NCI-H1694 (cell line): ENCODE data around the gene ZCRB1.

ENCODE experiments used
- DNase-seq: peaks from one replicate; lab custom pipeline; 2025; lab: John Stamatoyannopoulos, UW

The ZCRB1 gene

DNA sequence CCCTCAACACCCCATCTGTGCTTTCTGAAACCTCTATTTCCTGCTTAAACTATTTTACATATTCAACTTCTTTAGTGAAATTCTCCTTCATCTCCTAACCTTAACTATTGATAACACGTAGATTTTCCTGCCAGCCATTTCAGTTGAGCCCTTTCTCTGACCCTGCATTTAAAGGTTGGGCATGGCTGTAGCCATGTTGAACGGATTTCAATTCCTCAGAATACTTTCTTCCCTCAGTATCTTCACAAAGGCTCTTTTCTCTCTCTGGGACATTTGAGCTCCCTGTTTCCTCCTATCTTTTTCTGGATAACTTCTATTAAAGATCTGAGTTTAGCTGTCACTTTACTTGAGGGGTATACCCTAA lies 1.3 kb upstream of the ZCRB1 start:
- DNase-seq: no peak

GRCh38 chr12:42326541-42327226 lies 790 bp upstream of the ZCRB1 start:
- DNase-seq: peak; percentile 1

DNA sequence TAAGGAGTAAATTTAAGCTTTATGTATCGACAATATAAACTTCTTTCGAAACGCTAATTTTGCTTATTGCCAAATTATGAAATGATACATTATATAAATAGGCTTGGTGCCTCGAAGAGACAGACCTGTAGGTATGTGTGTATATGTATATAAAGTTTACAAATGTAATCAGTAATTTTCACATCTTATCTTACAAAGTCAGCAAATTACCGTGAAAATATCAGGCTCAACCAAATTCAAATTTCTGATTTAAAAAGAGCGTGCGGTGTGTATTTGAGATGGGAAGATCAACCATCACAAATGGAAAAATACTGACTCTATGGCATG lies 605 bp downstream of the ZCRB1 start:
- no peak for DNase-seq

DNA sequence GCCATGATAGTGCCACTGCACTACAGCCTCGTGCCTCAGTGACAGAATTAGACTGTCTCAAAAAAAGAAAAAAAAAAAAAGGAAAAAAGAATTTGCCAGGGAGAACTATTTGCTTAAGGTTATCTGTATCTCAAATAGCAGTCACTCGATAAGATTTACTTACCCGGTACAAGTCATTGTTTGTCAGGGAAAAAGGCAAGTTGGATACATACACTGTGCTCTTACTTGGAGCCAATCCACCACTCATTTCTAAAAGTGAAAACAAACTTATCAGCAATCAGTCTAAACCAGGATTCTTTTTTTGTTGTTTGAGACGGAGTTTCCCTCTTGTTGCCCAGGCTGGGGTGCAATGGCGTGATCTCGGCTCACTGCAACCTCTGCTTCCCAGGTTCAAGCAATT lies 2.0 kb downstream of the ZCRB1 start:
- DNase-seq: no peak

- no peak for DNase-seq
Observed at GRCh38 chr12:42322567-42322966, 3.3 kb downstream of the ZCRB1 start.

DNA sequence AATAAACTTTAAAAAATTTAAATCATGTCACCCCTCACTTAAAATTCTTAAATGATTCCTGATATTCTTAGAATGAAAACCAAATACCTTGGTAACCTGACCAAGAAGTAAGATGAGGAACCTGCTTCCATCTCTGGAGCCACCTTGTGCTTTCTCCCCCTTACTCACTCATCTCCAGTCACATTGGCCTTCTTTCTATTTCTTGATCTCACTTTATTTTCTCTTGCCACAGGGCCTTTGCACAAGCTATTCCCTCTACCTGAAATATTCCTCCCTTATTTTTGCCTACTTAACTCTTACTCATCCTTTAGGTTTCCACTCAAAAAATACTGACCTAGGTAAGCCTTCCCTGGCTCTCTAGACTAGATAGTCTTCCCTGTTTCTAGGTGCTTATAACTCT lies 5.1 kb downstream of the ZCRB1 start:
- DNase-seq: no peak

DNA sequence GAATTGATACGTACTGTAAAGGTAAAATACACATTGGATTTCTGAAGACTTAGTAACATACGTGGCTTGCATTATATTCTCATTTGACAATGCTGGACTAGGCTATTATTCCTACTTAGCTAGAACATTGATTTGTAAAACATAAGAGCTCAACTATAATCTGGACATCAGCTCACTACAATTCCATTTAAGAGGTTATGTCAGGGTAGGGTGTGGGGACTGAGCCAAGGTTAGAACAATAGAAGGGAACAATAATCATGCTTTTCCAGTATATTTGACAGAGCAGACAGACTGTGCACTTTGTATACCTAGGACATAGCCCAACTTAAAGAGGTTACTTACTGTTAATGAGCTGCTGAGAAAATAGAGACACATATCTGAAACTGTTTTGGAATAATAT lies 10.8 kb downstream of the ZCRB1 start:
- no peak for DNase-seq

- DNase-seq: no peak
Observed at GRCh38 chr12:42309996-42310395, 15.9 kb downstream of the ZCRB1 start.

GRCh38 chr12:42308390-42308789 lies 17.5 kb downstream of the ZCRB1 start:
- DNase-seq: no peak

DNA sequence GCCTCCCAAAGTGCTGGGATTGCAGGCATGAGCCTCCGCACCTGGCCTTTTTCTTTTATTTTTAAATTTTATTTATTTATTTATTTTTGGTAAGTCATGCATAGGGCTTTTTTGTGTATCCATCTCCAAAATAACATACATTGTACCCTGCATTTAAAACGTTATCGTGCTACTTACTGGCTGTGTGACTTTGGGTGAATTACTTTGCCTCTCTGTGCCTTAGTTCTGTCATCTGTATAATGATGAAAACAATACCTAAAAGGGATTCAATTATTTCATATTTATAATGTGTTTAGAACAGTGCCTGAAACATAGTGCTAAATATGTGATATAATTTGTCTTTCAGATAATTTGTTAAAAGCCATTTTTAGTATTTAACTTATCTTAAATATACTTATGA lies 19.6 kb downstream of the ZCRB1 start:
- no peak for DNase-seq

- no peak for DNase-seq
Observed at GRCh38 chr12:42299392-42300308, 26.2 kb downstream of the ZCRB1 start.

DNA sequence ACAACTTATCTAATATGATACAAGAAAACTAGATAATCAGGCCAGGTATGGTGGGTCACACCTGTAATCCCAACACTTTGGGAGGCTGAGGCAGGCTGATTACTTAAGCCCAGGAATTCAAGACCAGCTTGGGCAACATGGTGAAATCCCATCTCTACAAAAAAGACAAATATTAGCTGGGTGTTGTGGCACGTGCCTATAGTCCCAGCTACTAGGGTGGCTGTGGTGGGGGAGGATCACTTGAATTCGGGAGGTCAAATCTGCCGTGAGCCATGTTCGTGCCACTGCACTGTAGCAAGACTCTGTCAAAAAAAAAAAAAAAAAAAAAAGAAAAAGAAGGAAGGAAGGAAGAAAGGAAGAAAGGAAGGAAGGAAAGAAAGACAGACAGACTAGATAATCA lies 27.0 kb downstream of the ZCRB1 start:
- no peak for DNase-seq

DNA sequence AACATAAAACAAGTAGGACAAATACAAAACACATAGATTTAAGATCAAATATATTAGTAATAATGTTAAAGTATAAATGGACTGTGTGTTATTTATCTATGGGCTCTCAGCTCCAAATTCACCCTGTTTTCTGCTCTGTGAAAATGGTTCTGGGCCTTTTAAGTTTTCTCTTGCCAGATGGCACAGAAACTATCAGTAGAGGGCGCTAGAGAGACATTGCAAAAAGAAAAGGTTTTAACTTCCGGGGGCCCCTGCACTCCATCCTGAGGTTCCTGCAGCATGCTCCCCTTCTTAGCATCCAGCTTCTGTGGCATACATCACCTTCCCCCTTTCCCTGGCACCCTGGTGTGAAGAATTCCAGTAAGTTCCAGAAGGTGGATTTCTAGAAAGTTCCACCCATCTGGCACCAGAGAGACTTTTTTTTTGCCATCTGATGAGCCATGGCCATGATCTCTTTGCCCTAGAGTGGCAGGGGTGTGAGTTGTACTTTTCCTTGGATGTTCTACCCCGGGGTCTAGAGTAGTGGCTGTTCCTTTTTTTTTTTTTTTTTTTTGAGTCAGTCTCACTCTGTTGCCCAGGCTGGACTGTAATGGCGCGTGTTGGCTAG lies 29.3 kb downstream of the ZCRB1 start:
- DNase-seq: no peak

- DNase-seq: no peak
Observed at GRCh38 chr12:42291680-42292079, 34.2 kb downstream of the ZCRB1 start.

DNA sequence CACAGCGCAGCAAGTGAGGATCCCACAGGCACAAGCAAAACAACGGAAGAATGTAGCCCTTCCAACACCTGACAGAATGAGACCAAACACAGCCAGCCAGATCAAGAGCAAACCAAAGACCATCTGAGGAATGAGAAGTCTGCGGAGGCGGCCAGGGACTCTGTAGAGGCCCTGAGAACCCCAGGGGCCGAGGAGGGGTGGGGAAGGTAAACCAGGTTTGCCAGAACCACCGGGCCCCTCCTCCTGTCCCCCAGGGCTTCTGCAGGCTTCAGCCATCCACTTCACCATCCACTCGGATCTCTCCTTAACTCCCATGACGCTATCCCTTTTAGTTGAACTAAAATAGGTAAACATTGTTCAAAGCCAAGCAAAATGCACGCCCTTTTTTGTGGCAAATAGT lies 37.4 kb downstream of the ZCRB1 start:
- DNase-seq: no peak

GRCh38 chr12:42286741-42287140 lies 39.2 kb downstream of the ZCRB1 start:
- no peak for DNase-seq

GRCh38 chr12:42285431-42285830 lies 40.5 kb downstream of the ZCRB1 start:
- no peak for DNase-seq

- DNase-seq: no peak
Observed at GRCh38 chr12:42284876-42285275, 41.0 kb downstream of the ZCRB1 start.

DNA sequence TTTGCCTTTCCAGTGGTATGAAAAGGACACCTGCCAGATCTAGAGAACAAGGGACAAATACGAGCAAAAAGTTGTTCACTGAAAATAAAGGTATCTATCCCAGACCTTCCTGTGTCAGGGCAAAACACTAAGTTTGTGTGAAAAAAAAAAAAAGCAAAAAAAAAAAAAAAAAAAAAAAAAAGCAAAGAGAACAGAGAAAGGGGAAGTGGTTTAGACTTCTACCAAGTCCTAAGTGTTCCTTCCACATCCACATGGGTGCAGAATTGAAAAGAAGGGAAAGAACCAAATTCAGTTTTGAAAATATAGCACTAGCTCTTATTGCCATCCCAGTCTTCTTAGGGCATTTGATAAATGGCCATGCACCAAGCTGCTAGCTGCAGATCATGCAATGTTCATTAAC lies 41.7 kb downstream of the ZCRB1 start:
- no peak for DNase-seq

- DNase-seq: no peak
Observed at GRCh38 chr12:42283739-42284138, 42.2 kb downstream of the ZCRB1 start.

GRCh38 chr12:42282294-42282693 lies 43.6 kb downstream of the ZCRB1 start:
- no peak for DNase-seq

DNA sequence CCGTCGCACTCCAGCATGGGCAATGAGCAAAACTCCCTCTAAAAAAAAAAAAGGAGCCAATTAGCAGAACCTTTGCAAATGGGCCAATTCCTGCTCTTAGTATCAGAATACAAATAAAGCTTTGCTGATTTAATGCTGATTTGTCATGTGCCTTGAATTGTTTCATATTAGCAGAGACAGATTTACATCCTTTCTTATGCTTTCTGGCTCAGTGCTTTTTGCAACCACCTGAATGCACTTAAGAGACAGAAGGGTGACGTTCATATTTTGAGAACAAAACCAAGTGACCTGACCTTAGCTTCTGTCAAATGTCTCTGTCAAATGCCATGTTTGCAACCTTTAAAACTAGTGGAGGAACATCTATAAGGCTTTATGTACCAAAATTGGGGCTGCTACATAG lies 44.0 kb downstream of the ZCRB1 start:
- no peak for DNase-seq

DNA sequence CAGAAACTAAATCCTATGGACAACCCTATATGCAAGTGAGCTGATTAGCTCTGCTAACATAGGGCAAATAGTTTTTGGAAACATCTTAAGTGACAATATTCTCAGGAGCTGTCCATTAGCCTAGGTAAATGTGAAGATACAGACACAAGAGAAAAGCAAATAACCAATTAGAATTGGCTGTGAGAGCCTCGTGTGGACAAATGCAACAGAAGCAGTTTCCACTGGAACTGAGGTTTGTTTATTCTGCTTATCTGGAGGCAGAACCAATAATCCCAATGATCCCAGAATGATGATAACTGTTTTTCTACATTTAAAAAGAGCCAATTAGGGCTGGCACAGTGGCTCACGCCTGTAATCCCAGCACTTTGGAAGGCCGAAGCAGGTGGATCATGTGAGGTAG lies 44.6 kb downstream of the ZCRB1 start:
- DNase-seq: no peak
